ENCODE results near the gene TMC2.

Gene TMC2

DNA sequence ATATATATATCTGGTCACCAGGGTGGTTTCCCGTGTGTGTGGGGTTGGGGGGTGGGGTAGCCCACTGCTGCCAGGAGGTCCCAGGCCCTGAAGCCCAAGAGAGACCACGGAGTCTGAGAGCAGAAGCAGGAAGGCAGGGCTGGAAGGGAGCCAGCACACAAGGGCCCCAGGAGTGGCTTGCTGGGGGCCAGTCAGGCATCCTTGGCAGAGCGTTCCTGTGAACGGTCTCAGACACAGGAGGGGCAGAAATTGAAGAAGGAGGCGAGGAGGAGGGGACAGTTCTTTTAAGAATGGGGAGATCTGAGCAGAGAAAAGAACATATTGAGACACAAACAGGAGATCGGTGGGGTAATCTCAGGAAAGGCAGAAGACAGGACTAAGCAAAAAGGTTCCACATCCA is 154.3 kb downstream of the TMC2 start:
- no peak overlapping the region for H3K4me3 ChIP-seq (ENCODE audit: low read length)
- no peak for DNase-seq (ENCODE audit: low read depth, low spot score)

DNA sequence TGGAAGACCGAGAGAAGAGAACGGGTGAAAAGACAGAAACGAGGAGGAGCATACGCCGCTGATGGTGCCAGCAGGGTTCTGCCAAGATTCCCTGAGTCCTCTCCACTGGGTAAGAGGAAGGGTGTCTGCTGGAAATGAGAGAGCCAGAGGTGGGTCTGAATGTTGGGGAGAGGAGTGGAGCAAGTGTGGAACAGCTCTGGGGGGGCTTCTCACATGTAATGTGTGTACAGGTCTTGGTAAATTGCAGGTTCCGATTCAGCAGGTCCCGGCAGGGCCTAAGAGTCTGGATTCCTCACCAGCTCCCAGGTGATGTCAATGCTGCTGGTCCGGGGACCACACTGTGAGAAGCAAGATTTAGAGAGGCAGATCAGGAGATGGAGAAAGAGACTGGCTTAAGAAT is 154.8 kb downstream of the TMC2 start:
- H3K4me3 ChIP-seq (ENCODE audit: low read length): no peak overlapping the region
- no peak for DNase-seq (ENCODE audit: low read depth, low spot score)

Measured in Jurkat, Clone E6-1 (cell line).